GOT3 (cell line): ENCODE results near the gene XXYLT1.
"Not testable (repeated sequence)": the region's sequence is repeated elsewhere in the genome, so short reads cannot be mapped to it uniquely, and the experiment has no call there.

Experiments
- DNase-seq: peaks from one replicate; lab custom pipeline; 2025; ENCODE audit warnings: mixed read lengths; lab: John Stamatoyannopoulos, UW

Gene XXYLT1

DNA sequence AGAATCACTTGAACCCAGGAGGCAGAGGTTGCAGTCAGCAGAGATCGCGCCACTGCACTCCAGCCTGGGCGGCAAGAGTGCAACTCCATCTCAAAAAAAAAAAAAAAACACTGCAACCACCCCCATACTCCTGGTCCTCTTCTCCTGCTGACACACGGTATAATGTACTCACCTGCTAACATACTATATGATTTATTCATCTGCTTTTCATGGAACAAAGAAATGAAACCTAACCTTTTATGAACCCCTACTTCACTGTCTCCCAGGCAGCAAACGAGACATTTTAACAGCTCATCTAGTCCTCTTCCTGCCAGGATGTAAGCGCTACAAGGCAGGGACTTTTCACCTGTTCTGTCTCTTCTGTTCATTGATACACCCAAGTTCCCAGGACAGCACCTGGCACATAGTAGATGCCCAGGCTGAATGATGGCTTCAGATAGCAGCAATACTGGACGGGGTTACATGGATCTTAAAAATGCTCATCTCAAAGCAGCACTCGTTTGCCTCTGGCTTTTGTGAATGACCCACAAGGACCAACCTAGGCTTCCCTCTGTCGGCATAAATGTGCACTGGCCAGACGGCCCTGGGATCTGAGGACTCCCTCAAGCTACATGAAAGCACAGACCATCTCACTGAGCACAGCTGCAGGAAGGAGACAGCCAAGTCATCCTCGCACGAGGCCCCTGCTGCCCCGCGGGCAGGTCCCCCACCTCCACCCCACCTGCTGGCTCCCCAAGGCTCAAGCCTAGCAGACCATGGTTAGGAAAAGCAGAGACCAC lies 20.3 kb downstream of the XXYLT1 start:
- no peak for DNase-seq

DNA sequence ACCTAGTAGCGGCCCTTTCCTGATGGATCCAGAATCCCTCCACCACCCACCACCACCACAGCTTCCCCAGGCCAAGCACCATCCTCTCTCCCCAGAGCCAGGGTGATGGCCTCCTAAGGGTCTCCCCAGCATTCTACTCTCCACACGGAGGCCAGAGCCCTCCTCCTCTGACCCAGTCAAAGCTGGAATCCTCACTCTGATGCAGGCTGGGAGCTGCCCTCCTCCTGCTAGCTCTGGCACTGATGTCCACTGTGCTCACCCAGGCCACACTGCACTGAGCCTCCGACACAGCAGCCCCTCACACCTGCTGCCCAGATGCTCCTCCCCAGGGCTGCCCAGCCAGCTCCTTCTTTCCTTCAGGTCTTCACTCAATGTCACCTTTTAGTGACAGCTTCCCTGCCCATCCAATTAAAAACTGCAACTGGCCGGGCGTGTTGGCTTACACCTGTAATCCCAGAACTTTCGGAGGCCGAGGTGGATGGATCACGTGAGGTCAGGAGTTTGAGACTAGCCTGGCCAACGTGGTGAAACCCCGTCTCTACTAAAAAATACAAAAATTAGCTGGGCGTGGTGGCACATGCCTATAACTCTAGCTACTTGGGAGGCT lies 21.0 kb downstream of the XXYLT1 start:
- no peak for DNase-seq

DNA sequence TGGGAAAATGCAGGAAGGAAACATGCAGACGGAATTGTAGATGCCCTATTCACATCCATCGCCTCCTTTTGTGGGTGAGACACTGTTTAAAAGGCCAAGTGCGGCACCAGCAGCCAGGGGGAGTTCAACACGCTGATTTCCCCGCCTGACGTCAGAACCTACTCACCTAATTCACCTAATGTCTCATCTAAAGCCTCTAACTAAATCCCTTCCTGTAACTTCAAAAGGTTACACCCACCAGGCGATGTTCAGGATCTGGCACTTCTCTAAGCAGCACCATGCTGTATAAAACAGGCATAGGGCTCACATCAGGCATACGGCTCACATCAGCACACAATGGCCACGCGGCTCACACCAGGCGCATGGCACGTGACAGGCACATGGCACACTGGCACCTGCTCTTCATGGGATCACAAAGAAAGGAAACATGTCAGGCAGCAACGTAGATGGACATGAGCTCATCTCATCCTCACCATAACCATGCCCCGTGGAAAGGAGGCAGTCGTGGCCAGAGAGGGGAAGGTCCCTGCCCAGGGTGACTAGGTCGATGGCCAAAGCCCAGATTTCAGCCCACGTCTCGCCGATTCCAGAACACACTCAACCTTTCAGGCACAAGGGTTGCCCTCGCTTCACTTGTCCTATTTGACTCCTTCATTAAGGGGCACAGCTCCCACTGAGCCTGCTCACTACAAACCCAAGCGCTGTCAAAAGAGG lies 21.7 kb downstream of the XXYLT1 start:
- DNase-seq: no peak

DNA sequence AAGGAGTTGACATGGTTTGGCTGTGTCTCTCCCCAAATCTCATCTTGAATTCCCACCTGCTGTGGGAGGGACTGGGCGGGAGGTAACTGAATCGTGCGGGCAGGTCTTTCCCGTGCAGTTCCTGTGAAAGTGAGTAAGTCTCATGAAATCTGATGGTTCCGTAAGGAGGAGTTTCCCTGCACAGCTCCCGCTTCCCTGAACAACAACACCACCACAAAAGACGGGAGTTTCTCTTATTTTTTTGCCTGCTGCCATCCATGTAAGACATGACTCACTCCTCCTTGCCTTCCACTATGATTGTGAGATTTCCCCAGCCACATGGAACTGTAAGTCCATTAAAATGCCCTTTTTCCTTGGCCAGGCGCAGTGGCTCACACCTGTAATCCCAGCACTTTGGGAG lies 22.7 kb downstream of the XXYLT1 start:
- DNase-seq: no peak

DNA sequence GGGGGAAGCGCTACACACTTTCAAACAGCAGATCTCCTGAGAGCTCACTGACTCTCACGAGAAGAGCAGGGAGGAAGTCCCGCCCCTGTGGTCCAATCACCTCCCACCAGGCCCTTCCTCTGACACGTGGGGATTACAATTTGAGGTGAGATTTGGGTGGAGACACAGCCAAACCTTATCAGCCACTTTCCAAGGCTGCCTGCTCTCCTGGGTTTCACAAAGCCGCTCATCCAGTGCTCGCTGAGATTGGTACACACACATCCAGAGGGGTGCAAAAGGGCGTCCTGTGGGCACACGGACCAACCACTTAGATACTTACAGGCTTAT lies 23.1 kb downstream of the XXYLT1 start:
- DNase-seq: no peak

DNA sequence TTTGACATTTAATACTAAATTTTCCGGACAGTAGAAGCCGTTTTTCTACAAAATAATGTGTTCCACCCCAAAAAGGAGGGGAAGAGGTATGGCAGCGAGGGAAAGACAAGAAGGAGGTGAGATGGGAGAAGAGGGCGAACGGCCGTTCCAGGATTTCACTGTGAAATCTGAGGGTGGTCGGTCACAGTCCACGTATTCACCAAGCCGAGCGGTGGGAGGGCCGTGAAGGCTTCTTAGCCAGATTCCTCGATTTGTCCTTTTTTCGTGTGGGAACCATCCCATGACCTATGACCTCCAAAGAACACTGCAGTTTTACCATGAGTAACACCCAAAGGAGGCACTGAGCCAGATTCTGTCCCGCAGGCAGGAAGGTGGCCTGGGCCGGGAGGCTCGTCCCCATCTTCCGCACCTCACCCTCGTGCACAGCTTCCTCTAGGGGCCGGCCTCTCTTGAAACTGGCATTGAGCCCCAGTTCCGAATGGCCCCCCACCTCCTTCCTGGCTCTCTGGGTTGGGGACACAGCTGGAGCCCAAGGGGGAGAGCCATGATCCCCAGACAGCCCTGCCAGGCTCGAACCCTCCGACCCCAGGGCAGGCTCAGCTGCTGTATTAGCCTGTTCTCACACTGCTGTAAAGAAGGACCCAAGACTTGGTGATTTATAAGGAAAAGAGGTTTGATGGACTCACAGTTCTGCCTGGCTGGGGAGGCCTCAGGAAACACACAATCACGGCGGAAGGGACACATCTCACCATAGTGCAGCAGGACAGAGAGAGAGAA lies 23.7 kb downstream of the XXYLT1 start:
- DNase-seq: no peak

DNA sequence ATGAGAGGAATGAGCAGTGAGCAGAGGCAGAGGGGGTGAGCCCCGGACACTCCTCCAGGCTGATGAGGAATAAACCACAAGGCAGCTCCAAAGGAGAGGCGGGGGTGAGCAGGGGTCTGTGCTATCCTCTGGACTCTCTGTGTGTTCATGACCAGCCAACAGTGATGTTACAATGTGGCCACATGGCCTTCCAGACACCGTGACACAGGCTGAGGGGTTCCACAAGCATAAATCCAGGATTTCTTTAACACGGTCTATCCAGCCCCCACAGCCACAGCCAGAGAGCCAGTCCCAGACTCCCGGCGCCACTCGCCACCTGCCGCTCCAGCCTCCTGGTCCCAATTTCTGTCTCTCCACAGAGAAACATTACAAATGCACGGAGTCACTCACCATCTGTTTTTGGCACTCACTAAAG lies 24.4 kb downstream of the XXYLT1 start:
- DNase-seq: no peak

DNA sequence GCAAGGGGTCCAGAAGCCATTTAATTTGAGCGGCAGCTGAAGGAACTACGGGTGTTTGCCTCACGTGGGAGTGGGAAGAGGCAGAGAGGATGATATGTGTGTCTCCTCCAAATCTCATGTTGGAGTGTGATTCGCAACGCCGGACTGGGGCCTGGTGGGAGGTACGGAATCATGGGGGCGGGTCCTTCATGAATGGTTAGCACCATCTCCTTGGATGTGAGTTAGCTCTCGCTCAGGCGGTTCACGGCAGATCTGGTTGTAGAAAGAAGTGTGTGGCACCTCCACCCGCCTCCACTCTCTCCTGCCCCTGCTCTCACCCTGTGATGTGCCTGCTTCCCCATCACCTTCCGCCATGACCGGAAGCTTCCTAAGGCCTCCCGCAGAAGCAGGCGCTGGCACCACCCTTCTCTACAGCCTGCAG lies 25.4 kb downstream of the XXYLT1 start:
- DNase-seq: no peak

DNA sequence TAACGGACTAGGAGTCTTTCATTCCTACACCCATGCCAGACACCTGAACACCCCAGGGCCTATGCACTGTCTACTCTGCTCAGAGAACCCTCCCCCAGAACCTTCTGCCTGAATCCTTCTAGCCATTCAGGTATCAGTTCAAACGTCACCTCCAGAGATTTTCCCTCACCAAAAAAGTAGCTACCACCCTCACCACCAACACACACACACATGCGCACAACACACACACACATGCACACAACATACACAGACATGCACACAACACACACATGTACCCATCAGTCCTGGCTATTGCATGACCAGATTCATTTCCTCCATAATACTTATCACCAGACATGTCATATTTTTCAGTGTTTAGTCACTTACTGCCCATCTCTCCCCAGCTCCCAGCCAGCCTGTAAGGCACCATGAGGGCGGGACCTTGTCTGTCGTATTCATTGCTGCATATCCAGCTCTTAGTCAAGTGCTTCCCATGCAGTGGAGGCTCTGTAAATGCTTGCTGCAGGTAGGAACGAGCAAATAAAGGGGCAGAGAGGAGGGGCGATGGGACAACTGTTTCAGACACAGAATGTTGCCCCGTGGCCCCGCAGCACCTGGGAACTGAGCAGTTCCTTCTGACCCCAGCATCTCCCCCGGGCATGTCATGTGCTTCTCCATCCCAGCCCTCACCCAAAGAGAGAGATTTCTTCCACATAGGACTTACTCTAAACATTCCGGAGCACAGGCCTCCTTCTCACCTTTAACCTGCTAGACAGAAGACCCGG lies 29.2 kb downstream of the XXYLT1 start:
- DNase-seq: no peak

DNA sequence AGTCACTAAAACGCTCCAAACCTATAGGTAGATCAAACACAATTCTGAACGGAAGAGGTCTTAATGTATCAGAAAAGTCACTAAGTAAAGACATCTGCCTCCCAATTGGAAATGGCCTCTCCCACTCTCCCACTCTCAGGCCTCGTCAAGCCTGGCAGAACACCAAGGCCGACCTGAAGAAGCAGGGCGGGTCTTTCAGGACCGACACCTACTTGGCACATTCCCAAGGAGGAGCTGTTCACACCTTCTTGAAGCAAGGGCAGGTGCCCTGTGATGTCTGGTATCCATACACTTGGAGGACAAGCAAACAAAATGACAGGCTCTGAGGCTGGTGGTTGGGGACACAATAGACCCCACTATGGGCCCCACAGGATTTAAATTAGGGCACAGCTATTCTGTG lies 30.0 kb downstream of the XXYLT1 start:
- no peak for DNase-seq

DNA sequence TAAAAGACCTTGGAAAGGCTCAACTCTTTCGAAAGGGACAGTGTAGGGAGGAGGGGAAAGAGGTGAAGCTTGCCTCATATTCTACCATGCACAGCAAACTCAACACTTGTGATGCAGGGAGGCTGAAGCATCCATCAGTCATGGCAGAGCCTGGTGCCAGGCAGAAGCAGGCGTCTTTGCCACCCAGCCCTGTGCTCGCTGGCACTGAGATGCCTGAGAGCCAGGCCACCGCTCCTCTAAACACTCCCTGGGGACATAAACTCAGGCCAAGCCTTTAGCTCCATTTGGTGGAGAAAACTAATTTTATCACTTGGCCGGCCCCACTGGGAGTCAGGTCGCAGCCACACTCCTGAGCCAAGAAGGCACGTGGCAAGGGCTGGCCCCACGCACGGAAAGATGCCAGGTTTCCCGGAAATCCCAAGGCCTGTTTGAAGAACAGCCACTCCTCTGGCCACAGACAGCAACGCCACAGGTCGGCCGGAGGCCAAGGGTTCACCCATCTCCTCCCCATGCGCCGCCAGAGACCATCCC lies 30.7 kb downstream of the XXYLT1 start:
- no peak for DNase-seq

DNA sequence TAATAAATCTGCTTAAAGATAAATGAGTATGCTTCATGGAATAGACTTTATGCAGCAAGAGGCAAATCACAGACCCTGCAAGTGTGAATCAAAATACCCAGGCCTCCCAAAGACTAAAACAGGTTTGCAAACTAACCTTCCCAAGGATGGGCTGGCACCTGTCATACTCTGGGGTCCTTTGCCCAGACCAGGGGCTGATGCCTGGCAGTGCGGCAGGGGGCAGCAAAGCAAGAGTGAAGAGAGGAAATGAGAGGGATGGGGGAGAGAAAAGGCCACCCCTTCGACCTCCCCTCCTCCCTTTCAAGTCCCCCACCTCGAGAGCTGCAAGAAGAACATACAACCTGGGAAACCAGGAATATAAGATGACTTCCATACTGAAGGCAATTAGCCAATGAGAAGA lies 31.8 kb downstream of the XXYLT1 start:
- no peak for DNase-seq

DNA sequence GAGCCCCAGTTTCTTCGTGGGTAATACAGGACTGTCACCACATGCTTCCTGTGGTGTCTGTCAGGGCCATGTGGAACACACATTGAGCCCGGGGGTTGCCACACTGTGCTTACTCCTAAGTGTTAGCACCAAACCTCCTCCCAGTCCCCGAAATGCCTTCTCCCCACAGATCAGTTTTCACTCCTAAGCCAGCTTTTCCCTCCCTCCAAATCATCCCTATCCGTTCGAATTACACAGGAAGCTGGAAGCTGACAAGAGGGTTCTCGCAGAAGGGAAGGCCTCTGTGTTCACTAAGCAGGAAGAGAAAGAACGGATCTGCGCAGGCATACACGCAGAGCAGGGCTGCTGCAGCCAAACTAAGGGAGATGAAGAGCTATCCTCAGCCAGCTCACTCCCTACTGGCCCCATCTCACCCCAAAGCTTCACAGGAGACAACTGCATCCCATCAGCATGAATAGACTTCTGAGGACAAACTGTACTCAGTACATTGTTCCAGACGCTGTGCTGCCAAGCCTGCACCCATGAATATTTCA lies 32.3 kb downstream of the XXYLT1 start:
- no peak for DNase-seq

DNA sequence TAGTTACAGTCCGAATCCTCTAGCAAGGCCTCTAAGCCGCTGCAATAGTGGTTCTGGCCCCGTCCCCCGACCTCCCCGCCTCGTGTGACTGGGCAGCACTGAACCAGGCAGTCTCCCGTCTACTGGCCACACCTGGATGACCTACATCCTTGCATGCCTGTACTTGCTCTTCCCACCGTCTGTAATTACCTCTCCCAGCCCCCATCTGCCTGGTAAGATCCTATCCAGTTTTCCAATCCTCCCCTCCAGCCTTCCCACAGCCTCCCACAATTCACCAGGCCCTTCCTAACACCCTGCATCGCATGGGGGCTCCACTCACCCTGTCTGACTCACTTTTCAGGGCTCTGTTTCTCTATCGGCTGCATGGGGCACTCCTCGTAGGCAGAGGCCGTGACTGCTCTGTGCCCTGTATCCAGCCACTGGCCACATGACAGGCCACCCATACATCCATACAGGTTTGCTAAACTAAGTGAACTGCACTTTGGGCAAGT lies 32.8 kb downstream of the XXYLT1 start:
- no peak for DNase-seq

DNA sequence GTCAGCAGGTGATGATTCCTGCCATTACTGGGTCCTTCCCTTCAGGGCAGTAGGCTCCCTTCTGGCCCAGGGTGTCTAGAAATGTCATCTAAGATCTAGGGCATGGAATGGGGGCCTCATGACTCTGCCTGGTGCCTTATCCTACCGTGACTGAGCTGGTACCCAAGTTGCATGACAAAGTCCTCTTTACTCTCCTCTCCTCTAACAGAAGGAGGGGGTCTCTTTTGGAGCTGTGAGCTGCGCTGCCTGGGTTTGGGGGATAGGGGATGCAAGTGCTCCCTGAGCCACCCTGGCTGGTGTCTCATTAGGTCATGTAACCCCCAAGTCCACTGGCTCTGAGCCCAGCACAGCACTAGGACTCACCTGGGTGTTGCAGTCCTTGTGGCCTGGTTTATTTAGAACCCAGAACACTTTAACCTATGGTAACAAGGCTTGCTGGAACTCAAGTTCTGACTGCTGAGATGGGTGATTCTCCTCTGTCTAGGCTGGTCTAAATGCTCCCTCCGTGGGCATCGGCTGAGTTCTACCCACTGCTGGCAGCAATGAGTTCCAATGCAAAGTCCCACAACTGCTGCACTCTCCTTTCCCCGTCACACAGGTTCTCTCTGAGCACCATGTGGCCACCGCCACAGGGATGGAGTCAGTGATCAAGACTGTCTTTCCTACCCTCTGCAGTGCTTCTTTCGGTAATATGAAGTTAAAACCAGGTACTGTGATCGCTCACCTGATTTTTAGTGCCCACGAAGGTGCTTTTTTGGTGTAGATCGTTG lies 34.0 kb downstream of the XXYLT1 start:
- no peak for DNase-seq

DNA sequence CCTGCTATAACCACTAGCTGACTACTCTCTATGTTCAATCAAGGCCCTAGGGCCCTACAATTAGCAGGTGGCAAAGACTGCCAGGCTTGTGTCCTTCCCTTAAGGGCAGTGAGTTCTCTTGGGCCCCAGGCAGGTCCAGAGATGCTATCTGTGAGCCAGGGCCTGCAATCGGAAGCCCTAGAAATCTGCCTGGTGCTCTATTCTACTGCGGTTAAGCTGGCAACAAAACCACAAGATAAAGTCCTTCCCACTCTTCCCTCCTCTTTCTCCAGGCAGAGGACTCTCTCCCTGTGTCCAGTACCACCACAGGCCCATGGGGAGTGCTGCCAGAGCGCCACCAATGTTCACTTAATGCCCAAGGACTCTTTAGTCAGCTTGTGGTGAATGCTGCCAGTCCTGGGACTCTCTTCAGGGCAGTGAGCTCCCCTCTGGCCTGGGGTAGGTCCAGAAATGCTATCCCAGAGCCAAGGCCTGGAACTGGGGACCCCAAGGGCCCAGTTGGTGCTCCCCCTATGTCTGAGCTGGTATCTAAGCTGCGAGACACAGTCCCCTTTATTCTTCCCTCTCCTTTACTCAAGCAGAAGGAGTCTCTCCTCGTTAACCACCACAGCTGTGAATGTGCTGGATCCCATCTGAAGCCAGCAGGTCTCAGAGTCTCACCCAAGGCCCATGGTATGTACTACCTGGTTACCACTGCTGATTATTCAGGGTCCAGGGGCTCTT lies 34.7 kb downstream of the XXYLT1 start:
- DNase-seq: no peak

DNA sequence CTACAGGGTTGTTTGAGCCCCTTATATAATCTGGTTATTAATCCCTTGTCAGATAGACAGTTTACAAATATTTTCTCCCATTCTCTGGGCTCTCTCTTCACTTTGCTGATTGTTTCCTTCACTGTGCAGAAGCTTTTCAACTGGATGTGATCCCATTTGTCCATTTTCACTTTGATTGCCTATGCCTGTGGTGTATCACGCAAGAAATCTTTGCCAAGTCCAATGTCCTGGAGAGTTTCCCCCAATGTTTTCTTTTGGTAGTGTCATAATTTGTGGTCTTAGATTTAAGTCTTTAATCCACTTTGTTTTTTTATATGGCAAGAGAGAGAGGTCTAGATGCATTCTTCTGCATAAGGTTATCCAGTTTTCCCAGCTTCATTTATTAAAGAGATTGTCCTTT lies 40.7 kb downstream of the XXYLT1 start:
- DNase-seq: no peak

DNA sequence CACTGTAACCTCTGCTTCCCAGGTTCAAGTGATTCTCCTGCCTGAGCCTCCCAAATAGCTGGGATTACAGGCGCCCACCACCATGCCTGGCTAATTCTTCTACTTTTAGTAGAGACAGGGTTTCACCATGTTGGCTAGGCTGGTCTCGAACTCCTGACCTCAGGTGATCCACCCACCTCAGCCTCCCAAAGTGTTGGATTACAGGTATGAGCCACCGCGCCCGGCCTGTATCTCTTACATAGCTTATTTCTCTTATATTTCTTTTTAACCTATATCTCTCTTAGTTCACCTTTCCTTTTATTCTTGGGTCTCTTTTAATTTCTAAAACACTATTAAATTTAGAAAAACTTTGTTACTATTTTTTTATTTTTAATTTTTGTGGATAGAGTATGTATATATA lies 42.1 kb downstream of the XXYLT1 start:
- DNase-seq: not testable (repeated sequence)

DNA sequence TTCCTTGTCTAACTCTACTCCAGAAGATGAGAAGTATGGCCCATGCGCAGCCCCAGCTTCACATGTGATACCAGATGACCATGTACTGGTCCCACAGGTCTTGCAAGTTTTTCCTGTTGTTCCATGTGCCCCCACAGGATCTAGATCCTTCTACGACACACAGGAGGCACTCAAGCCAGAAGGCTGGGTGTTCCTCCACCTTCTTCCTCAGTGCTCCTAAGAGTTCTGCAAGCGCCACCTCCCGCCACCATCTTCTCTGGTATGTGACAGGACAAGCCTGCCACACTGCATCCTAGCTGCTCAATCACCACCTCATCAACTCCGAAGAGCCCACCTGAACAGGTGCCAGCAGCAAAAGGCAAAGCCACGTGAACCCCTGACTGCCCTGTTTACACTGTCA lies 43.1 kb downstream of the XXYLT1 start:
- no peak for DNase-seq
